Islet of Langerhans (tissue), 1 donor: ENCODE measurements around the gene SBNO2.

Source experiments
- FAIRE-seq: peaks from one replicate; lab custom pipeline; 2011; peaks lifted over from hg19 to GRCh38; lab: Jason Lieb, UNC

SBNO2 gene, protein sequence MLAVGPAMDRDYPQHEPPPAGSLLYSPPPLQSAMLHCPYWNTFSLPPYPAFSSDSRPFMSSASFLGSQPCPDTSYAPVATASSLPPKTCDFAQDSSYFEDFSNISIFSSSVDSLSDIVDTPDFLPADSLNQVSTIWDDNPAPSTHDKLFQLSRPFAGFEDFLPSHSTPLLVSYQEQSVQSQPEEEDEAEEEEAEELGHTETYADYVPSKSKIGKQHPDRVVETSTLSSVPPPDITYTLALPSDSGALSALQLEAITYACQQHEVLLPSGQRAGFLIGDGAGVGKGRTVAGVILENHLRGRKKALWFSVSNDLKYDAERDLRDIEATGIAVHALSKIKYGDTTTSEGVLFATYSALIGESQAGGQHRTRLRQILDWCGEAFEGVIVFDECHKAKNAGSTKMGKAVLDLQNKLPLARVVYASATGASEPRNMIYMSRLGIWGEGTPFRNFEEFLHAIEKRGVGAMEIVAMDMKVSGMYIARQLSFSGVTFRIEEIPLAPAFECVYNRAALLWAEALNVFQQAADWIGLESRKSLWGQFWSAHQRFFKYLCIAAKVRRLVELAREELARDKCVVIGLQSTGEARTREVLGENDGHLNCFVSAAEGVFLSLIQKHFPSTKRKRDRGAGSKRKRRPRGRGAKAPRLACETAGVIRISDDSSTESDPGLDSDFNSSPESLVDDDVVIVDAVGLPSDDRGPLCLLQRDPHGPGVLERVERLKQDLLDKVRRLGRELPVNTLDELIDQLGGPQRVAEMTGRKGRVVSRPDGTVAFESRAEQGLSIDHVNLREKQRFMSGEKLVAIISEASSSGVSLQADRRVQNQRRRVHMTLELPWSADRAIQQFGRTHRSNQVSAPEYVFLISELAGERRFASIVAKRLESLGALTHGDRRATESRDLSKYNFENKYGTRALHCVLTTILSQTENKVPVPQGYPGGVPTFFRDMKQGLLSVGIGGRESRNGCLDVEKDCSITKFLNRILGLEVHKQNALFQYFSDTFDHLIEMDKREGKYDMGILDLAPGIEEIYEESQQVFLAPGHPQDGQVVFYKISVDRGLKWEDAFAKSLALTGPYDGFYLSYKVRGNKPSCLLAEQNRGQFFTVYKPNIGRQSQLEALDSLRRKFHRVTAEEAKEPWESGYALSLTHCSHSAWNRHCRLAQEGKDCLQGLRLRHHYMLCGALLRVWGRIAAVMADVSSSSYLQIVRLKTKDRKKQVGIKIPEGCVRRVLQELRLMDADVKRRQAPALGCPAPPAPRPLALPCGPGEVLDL (N-terminal part only)

DNA sequence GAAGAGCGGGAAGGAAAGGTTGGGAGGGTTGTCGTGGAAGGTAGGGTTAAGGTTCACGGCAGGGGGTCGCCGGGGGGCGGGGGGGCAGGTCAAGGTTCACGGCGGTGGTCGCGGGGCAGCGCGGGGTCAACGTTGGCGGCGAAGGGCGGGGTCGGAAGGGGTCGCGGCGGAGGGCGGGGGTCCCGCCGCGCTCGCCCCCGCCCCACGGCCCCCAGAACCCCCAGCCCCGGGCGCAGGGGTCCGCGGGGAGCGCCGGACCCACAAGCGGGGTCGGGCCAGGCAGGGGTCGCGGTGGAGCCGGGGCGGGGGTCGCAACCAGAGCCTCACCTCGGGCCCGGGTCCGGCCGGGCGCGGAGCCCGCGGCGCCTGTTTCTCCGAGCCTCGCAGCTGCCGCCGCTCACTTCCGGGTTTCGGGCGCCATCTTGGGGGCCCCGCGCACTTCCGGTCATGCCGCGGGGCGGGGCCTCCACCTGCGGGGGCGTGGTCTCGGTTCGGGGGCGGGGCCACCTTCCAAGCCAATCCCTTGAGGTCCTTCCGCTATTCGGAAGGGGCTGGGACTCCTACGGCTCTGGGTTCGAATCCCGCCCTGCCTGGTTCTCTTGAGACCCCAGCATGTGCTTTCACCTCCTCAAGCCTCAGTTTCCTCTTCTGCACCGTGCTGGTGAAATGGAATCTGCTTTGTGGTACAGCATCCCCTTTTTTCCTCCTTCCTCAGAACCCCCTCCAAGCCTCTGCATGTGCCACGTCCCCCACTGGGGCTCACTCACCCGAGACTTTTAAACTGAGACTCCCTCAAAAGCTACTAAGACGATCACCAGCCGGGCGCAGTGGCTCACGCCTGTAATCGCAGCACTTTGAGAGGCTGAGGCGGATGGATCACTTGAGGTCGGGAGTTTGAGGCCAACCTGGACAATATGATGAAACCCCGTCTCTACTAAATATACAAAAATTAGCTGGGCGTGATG, at the start of gene SBNO2:
Gene SBNO2 (minus strand): TSS at position 424 of the 965 bp plus-strand sequence. CDS start 19,992 bp downstream, outside the sequence.
- FAIRE-seq: no peak

DNA sequence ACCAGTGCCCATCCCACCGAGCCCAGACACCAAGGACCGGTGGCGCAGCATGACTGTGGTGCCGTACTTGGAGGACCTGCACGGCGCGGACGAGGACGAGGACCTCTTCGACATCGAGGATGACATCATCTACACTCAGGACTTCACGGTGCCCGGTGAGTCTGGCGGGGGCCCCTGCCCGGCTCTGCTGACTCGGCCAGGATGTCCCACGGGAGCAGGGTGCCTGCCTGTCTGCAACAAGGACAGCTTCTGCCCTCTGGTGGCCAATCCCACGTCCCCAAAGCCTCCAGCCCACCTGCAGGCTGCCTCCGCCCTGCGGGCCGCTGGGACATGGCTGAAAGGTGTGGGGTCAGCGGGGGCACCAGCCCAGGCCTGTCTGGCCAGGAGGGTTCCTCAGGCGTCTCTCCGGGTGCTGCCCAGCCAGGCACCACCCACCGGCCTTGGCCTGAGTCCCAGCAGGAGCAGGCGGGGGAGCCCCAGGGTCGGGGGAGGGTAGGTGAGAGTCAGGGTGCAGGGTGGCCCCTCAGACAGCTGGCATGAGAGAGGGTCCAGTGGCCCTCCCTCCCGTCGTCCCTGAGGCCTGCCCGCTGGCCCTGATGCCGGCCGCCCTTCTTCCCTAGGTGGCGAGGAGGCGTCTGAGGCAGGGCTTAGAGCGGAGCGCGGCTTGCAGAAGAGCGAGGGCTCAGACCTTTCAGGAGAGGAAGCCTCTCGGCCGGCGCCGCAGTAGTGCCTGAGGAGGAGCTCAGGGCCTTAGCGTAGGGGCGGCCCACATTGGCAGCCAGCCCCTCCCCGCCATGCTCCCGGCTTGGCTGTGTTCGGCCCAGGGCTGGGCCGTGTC, 49.2 kb upstream of the SBNO2 start:
- no peak for FAIRE-seq

DNA sequence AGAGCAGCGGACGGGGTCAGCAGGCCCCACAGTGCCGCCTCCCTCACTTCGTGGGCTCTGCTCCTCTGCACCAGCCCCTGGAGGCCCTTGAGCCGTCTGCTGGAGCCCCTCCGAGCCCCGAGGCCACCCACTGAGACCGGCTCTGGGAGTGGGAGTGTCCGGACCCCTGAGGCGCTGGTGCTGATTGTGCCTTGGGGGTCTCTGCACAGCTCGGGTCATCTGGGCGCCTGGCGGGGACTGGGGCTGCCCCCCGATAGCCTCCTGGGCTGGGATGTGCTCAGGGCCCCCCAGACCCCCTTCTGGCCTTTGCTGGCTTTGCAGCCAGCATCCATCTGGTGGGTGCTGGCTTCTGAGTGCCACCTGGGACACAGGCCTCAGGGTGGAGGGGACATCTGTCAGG, 48.3 kb upstream of the SBNO2 start:
- FAIRE-seq: no peak

DNA sequence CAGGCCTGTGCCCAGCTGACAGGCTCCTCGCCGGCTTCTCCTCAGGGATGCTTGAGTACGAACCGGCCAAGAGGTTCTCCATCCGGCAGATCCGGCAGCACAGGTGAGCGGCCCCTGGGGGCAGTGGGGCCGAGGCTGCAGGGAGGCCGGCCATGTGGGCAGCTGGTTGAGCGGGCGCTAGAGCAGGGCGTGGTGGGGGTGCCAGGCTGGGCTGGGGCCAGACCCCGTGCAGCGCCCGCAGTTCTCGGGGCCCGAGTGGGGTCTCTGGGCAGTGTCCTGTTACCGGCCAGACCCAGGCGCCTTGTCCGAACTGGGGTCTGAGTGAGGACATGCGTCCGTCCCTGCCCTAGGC, 47.8 kb upstream of the SBNO2 start:
- no peak for FAIRE-seq

DNA sequence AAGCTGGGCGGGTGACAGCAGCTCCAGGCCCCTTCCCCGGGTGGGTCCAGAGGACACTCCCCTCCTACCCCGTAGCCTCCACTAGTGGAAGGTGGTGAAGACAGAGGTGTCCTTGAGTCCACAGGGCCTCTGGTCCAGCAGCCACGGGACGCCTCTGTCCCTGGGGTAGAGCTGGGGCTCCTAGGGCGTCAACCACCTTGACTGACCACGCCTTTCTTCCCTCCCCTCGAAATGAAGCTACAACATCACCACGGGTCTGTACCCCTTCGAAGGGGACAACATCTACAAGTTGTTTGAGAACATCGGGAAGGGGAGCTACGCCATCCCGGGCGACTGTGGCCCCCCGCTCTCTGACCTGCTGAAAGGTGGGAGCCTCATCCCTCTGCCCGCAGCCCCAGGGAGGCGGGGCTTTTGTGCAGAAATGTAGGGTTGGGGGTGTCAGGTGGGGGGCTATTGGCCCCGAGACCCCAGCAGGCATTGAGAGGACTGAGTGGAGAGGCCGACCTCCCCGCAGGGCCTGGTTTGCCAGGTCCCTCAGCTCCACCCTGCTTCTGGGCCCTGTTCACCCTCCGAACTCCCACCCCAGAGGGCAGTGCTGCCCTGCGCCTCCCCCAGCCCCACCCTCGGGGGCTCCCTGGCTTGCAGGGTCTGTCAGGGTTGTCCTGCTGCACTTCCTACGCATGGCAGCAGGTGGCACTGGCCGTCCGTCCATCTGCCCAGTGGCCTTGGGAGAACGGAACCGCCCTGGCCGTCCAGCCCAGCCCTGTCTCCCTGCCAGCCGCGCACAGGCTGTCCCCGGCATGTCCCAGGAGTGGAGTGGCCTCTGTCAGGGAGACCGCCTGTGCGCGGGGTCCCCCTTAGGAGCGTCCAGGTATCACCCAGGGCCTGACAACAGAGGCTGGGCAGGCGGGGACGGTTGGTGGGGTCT, 47.2 kb upstream of the SBNO2 start:
- no peak for FAIRE-seq

DNA sequence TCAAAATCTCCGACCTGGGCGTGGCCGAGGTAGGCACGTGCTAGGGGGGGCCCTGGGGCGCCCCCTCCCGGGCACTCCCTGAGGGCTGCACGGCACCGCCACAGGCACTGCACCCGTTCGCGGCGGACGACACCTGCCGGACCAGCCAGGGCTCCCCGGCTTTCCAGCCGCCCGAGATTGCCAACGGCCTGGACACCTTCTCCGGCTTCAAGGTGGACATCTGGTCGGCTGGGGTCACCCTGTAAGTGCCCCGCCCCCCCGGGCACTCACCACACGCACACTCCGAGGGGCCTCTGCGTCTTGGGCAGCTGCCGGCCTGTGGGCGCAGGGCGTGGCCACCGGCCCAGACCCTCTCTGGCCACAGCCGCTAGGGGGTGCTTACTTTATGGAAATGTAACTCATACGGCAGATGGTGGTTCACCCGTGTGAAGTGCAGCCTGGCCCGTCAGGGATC, 46.4 kb upstream of the SBNO2 start:
- FAIRE-seq: no peak

DNA sequence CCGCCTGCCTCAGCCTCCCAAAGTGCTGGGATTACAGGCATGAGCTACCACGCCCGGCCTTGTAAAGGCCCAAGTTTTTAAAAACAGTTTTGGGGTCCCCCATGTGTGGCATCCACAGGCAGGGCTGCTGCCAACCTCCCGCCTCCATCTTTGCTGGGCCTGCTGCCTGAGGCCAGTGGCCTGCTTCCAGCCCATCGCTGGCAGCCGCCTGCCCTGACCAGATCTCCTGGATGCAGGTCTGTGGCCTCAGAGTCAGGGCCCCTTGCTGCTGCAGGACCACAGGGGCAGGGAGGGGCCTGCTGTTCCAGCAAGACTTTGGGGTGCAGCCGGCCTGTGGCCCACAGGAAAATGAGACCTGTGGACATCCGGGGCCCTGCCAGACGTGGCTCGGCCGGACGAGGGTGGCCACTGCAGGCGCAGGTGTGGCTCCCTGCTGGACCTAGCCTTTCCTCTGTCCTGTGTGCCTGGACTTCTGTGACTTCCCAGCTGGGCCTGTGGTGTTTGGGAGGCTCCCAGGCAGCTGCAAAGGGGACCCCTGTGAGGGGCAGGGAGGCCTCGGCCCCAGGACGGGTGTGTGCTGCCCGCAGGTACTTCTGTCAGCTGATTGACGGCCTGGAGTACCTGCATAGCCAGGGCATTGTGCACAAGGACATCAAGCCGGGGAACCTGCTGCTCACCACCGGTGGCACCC, 45.9 kb upstream of the SBNO2 start:
- no peak for FAIRE-seq

DNA sequence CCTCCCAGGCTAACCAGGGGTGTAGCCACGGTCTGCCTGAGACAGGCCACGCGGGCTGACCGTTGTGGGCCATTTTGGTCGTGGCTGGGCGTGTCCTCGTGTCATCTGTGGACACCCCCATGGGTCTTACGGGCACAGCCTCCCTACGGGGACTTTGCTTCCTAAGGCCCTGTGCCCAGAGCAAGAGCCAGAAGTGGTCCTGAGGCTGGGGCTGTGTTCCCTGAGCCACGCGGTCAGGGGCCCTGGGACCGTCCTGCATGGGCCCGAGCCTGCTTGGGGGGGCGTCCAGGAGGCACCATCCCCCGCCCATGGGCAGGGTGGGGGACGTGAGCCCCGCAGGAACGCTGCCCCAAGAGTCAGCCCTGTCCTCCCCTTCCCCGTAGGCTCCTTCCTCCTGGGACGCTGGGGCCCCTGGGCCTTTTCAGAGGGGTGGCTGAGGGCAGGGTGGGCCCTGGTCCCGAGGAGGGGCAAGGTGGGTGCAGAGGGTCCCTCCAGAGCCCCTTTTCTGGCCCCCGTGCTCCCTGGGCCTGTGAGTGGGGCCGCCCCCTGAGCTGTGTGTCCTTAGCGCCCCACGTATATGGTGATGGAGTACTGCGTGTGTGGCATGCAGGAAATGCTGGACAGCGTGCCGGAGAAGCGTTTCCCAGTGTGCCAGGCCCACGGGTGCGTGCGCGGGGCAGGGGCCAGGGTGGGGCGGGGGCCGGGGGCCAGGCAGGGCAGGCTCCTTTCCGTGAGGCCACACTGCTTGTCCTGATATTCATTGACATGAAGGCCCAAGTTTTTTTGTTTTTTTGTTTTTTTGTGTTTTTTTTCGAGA, 44.9 kb upstream of the SBNO2 start:
- FAIRE-seq: no peak

DNA sequence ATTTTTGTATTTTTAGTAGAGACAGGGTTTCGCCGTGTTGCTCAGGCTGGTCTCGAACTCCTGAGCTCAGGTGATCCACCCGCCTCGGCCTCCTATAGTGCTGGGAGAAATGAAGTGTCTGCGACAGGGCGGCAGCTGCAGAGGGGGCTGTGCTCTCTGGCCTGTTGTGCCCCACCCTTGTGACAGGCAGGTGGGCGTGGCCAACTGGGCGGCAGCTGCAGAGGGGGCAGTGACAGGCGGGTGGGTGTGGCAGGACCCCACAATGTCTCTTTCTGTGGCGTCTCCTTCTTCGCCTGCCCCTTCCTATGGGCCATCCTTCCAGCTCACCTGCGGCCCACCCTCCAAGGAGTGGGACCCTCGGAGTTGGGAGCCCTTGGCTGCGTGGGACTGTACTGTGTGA, 43.3 kb upstream of the SBNO2 start:
- FAIRE-seq: no peak

DNA sequence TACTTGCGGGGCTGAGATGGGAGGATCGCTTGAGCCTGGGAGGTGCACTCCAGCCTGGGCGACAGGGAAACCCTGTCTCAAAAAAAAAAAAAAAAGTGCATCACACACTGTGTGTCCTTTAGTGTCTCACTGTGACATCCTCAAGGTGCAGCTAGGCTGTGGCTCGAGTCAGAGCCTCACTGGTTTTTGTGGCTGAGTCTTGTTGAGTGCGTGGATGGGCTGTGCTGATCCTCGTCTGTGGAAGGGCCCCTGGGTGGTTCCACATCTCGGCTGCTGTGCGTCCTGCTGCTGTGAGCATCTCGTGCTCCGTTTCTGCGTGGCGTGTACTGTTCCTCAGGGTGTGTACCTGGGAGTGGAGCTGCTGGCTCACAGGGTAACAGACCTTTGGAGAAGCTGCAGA, 42.7 kb upstream of the SBNO2 start:
- no peak for FAIRE-seq

DNA sequence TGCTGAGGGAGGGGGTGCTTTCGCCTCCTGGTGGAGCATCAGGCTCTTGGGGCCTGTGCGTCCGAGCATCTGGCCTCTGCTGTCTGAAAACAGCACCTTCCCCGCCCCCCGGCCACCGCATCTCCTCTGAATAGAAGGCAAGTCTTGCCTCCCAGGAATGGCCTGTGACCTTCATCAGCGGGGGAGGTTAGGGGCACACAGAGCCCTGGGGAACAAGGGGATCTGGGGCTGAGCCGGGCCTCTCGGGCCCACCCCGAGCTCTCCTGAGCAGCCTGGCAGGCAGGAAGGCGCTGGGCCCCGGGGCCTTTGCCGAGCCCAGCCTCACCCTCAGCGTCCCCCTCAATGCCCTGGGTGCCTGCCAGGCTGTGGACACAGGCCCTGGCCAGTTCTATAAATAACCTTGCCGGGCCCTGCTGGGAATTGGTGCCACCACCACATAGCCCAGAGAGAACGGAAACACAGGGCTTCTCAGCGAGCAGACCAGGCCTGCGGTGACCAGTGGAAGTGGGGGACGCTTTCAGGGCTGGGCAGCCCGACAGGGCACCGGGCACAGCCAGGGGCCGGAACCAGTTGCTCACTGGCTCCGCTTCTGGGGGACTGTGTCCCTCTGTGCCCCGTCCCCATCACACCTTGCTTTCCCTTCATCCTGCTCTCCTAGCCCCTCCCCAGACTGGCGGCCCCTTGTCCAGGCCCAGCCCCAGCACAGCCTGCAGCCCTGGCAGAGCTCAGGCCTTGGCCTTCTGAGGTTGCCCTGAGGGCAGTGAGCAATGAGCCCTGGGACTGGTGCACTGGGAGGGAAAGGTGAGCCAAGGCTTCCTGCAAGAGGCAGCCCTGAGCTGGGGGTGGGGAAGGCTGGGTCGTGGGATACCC, 41.0 kb upstream of the SBNO2 start:
- FAIRE-seq: no peak

DNA sequence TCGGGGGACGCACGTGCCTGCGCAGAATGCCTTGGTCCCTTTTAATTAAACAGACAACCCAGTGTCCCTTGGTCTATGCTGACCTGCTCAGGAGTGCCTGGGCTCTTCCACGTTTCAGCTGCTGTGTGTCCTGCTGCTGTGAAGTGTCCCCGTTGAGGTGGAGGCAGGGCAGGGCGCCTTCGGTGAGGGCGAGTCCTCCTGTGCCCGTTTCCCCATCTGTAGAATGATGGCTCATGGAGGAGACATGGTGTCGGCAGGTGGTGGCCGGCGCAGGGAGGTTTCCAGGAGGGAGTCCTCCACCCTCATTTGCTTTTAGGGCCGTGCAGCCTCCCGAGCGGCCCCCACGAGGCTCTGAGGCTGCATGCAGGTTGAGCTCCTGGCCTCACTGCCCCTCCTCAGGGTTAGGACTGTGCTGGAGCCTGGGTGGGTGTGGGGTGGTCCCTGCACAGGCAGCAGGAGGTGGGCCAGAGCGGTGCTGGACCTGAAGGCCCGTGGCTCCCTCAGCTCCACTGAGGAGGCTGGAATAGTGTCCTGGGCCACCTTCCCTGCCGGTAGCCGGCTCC, 40.3 kb upstream of the SBNO2 start:
- no peak for FAIRE-seq

DNA sequence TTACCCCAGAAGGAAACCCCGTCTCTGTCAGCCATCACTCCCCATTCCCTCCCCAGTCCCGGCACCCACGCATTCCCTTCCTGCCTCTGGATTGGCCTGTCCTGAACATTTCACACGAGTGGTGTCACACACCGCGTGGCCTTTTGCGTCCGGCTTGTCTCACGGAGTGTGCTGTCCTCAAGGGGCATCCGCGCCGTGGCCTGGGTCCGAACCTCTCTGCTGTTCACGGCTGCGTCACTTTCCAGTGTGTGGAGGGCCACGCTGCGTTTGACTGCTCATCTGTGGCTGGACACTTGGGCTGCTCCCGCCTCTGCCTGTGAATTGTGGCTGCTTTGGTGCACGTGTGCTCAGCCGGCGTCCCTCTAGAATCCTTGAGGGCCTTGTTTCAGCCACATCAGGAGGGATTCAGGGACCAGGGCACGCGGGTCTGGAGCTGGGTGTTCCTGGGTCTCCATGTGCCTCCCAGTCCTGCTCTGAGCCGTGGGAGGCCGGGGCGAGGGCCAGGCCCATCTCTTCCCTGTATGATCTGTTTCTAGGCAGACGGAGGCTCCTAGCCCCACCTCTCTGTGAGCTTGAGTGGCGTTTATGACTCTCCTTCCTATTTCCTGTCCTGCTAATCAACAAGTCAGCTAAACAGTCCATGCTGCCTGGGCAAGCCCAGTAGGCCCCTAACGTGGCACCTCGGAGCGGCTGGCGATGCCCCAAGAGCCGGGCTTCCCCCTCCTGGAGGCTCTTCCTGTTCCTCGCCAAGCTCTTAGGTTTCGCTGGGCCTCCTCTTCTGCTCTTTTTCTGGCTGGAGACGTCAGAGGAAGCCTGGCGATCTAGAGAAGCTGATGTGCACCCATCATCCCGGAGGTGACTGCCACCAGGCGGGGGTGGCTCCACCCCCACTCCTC, 39.6 kb upstream of the SBNO2 start:
- no peak for FAIRE-seq

DNA sequence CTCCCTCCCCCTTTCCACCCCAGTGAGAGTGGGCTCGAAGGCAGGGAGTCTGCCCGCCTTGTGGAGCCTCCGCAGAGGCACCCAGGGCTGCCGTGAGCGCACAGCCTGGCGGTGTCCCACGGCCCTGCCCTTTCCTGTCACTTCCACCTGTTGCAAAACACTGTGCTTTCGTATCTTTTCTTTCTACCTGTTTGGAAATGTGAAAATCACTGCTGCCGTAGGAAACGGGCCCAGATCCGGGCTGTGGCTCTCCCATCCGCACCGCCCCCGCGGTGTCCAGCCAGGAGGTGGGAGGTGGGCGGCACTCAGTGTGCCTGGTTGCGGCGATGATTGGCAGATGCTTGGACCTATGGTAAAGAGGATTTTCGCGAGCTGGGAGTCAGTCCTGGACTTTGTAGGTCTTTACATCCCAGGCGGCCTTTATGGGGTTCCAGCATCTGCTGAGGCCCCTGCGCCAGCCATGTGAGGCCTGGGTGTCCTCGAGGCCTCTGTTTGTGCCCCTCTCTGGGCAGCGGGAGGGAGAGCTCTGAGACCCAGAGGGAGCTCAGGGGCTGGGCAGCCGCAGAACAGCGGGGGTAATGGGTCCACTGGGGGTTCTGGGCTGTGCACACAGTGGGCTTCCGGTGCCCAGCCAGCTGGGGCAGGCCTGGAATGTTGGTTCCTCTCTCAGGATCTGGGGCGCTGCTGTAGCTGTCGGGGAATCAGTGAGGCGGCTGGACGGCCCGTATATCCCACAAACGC, 37.6 kb upstream of the SBNO2 start:
- FAIRE-seq: no peak

DNA sequence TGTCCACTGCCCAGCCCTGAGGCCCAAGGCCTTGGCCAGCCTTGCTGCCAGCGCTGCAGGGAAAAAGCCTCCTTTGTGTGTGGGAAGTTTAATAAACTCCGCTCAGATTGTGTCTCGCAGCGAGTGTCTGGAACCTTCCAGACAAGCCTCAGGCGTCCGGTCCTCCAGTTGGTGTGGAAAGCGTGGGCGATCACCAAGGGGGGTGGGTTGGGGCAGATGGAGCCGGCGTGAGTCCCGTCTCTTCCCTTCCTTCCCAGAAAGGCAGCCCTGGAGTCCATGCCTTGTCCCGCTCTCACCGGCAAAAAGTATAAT, 36.1 kb upstream of the SBNO2 start:
- no peak for FAIRE-seq
